Right lobe of liver (tissue), 4 donors: ENCODE measurements around the gene UFM1.

ENCODE experiments used
- CTCF ChIP-seq, 4 donors: fragments of 200-600 bp in 3 of 4; fragments of 450-650 bp in 1 of 4; IDR thresholded peaks; one replicate each; pipeline versions ENCODE4 v1.5.1 to v1.8.0; 2016 to 2022; ENCODE audit warnings: antibody characterized with exemption in 4 of 4, mild to moderate bottlenecking in 2 of 4
- POLR2A ChIP-seq: fragments of 450-650 bp; IDR thresholded peaks from one replicate; pipeline ENCODE4 v1.6.1; 2017; ENCODE audit warnings: antibody characterized with exemption, mild to moderate bottlenecking
- donor health status: DM: no; HTN: no; CAD: no.
- donor health status: DM: no; HTN: no; CAD: no.
- donor health status: DM: no; HTN: yes; CAD: no.

GRCh38 chr13:38401276-38401675 lies 51.6 kb downstream of the UFM1 start:
- no peak for TF ChIP-seq CTCF (IDR thresholded peaks at IDR 0.05)
- no peak for TF ChIP-seq POLR2A
